Activated CD8-positive, alpha-beta memory T cell treated with anti-CD3 and anti-CD28 coated beads, Interleukin-2, amount 50 U/mL, for 24 hours (primary cell): Measurements from ENCODE around the gene SARS1.

Source experiments
- DNase-seq: peaks from one replicate; pipeline ENCODE4 v3.0.0-alpha.2; 2020; ENCODE audit errors: extremely low read depth

The SARS1 gene

DNA sequence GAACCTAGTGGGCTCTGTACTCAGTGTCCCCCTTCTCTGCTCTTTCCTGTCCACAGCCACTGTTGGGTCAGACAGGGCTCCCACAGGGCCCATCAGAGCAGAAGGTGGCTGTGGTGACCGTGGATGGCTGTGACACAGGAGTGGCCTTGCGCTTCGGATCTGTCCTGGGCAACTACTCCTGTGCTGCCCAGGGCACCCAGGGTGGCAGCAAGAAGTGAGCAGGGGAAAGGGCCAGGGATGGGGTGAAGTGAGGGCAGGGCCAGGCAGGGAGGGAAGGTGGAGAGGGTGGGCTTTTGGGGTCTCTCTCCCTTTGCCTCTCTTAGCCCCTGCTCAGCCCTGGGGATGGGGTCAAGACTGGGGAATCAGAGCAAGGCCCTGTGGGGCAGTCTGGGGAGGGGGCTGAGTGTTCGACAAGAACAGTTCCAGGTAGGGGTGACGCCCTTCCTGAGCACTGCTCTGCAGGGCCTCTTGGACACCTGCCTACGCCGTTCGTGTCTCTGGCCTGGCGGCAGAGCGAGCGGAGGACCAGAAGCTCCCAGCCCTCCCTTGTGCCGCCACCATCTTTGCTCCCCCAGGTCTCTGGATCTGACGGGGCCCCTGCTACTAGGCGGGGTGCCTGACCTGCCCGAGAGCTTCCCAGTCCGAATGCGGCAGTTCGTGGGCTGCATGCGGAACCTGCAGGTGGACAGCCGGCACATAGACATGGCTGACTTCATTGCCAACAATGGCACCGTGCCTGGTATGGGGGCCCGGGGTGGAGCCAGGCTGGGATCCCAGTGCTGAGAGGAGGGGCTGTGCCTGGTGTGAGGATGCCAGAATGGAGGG lies 48.7 kb downstream of the SARS1 start:
- no peak for DNase-seq

DNA sequence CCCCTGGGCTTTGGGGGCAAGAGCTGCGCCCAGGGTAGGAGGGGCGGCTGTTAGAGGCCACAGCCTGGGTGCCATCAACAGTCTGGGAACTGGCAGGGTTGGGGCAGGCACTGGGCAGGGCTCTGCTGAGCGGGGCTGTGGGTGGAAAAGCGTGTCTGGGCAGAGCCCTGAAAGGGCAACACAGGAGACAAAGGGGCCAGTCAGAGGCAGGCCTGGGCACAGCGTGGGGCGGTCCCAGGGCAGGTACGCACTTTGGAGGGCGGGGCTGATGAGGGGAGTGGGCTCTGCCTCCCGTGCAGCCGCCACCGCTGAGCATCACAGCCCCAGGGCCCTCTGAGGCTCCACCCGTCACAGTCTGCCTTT lies 49.5 kb downstream of the SARS1 start:
- no peak for DNase-seq

DNA sequence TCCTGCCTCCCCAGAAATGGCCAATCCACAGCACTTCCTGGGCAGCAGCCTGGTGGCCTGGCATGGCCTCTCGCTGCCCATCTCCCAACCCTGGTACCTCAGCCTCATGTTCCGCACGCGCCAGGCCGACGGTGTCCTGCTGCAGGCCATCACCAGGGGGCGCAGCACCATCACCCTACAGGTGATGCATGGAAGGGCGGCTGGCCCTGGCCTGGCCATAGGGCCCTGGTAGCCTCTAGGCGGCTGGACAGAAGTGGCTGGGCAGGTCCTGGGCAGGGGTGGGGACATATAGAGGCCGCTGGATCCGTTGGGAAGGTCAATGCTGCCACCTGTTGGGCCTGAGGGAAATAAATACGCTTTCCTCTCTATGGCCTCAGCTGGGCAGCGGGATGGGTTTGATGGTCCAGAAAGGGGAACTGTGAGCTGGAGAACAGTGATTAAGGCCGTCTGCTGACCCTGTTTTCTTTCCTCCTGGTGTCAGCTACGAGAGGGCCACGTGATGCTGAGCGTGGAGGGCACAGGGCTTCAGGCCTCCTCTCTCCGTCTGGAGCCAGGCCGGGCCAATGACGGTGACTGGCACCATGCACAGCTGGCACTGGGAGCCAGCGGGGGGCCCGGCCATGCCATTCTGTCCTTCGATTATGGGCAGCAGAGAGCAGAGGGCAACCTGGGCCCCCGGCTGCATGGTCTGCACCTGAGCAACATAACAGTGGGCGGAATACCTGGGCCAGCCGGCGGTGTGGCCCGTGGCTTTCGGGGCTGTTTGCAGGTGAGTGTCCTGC lies 50.1 kb downstream of the SARS1 start:
- peak; percentile 39 for DNase-seq

DNA sequence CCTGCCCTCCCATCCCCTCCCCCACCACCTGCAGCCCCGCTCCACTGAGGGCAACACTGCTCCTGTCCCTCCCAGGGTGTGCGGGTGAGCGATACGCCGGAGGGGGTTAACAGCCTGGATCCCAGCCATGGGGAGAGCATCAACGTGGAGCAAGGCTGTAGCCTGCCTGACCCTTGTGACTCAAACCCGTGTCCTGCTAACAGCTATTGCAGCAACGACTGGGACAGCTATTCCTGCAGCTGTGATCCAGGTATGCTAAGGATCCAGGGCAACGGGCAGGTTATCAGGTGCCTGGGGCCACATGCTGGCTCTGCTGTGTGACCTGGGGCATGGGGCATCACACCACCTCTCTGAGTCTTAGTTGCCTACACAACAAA lies 50.6 kb downstream of the SARS1 start:
- no peak for DNase-seq

DNA sequence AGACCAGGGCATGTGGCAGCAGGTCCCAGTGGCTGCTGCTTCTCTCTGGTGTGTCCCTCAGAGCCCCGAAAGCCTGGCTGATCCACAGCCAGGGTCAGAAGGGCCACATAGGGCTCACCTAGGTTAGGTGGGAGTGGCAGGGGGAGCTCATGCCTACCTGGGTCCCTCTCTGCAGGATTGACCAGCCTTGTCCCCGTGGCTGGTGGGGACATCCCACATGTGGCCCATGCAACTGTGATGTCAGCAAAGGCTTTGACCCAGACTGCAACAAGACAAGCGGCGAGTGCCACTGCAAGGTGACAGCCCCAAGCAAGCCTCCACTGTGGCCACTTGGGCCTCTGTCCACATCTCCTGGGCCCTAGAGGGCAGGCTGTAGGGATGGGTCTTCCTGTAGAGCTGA lies 51.3 kb downstream of the SARS1 start:
- no peak for DNase-seq

DNA sequence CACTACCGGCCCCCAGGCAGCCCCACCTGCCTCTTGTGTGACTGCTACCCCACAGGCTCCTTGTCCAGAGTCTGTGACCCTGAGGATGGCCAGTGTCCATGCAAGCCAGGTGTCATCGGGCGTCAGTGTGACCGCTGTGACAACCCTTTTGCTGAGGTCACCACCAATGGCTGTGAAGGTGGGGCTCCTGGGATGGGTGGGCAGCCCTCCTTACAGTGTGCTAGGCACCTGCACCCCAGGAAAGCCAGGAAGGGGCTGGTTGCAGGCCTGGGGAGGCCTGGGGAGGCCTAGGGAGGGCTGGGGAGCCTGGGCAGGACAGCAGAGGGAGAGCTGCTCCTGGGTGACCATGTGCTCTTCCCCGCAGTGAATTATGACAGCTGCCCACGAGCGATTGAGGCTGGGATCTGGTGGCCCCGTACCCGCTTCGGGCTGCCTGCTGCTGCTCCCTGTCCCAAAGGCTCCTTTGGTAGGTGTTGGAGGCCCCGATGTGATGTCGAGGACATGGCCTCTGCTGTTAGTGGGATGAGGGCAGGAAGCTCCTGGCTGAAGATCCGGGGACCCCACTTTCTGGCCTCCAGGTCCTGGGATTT lies 52.1 kb downstream of the SARS1 start:
- DNase-seq: no peak

DNA sequence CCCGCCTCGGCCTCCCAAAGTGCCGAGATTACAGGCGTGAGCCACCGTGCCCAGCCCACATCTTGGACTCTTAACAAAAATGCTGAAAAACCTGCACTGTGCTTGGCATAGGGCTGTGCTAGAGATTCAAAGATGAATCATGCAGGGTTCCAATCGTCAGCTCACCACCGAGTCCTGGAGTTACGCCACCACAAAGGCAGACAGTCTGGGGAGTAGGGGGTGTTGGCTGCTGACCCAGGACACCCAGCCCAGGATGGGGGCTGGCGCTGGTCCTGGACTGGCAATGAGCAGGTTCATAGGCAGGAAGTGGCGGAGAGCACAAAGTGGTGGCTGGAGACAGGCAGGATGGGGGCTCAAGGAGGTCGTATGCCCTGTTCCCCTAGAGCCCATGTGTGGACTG lies 53.2 kb downstream of the SARS1 start:
- no peak for DNase-seq

DNA sequence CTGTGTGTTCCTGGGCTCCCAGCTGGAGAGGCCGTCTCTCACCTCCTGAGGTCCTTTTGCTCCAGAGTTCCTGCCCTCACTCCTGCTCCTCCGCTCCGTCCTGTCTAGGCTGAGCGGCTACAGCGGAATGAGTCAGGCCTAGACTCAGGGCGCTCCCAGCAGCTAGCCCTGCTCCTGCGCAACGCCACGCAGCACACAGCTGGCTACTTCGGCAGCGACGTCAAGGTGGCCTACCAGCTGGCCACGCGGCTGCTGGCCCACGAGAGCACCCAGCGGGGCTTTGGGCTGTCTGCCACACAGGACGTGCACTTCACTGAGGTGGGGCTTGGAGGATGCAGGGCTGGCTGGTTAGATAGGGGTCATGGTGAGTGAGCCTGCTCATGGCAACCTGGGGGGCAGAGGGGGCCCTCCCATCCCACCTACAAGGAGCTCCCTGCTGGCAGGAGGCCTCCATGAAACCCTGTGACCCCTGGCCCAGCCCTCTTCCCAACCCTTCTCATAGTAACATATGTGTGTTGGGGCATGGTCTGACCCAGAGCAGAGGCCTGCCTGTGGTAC lies 54.1 kb downstream of the SARS1 start:
- no peak for DNase-seq

DNA sequence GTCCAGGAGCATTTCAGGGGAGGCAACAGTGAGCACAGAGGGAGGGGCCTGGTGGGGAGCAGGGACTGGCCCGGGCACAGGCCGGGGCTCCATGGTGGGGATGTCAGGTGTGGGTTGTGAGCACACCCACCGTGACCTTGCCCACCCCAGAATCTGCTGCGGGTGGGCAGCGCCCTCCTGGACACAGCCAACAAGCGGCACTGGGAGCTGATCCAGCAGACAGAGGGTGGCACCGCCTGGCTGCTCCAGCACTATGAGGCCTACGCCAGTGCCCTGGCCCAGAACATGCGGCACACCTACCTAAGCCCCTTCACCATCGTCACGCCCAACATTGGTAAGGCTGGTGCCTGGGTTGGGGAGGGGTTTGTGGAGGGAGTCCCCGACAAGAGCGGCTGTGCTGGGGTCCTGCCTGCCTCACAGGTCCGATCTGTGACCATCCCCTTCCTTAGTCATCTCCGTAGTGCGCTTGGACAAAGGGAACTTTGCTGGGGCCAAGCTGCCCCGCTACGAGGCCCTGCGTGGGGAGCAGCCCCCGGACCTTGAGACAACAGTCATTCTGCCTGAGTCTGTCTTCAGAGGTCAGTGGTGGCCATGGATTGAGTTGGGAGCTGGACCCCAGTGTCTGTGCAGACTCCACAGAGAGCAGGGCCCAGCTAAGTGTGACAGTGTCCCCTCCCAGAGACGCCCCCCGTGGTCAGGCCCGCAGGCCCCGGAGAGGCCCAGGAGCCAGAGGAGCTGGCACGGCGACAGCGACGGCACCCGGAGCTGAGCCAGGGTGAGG lies 54.9 kb downstream of the SARS1 start:
- no peak for DNase-seq

DNA sequence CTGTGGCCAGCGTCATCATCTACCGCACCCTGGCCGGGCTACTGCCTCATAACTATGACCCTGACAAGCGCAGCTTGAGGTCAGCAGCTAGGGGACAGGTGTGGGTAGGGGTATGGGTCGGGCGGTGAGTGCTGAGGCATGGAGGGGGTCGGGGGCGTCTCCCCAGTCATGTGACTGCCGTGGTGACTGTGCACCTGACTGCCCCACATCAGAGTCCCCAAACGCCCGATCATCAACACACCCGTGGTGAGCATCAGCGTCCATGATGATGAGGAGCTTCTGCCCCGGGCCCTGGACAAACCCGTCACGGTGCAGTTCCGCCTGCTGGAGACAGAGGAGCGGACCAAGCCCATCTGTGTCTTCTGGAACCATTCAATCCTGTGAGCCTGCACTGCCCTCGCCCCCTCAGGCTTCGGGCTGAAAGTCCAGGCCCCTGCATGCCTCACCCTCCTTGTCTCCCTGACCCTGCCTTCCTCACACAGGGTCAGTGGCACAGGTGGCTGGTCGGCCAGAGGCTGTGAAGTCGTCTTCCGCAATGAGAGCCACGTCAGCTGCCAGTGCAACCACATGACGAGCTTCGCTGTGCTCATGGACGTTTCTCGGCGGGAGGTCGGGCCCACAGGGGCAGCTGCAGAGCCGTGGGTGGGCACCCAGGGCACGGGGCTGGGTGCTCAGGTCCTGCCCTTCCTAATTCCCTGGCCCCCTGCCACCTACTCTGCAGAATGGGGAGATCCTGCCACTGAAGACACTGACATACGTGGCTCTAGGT lies 55.7 kb downstream of the SARS1 start:
- no peak for DNase-seq

DNA sequence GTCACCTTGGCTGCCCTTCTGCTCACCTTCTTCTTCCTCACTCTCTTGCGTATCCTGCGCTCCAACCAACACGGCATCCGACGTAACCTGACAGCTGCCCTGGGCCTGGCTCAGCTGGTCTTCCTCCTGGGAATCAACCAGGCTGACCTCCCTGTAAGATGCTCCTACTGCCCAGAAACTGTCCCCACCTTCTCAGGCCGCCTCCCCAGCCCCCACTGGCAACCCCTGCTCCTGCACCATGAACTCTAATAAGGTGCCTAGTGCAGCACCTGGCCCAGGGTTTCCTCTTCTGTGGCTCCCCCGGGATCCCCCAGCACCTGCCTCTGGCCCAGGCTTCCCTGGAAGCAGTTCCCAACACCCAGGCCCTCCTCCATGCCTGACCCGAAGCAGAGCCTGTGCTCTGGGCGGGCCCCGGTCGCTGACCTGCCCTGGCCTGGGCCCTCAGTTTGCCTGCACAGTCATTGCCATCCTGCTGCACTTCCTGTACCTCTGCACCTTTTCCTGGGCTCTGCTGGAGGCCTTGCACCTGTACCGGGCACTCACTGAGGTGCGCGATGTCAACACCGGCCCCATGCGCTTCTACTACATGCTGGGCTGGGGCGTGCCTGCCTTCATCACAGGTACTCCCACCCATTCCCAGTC lies 56.4 kb downstream of the SARS1 start:
- no peak for DNase-seq

DNA sequence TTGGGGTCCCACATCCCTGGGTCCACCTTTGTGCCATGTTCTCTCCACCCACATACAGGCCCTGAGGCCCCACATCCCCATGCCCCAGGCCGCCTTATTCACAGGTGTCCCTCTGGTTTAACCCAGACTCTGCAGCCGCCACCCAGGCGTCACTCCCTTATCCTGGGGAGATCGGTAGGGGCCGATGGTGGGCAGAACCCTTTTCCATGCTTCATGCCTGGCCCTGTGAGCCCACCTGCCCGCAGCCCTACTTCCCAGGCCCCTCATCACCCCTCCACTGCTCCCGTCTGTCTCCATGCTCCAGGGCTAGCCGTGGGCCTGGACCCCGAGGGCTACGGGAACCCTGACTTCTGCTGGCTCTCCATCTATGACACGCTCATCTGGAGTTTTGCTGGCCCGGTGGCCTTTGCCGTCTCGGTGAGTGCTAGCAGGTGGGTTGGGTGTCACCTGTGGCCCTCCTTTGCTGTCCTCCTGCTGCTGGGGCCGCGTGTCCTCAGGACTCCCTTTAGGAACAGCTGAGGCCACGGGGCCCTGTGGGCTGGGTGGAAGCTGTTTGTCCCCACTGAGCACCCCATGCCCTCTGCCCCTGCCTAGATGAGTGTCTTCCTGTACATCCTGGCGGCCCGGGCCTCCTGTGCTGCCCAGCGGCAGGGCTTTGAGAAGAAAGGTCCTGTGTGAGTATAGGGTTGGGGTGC lies 57.1 kb downstream of the SARS1 start:
- no peak for DNase-seq

DNA sequence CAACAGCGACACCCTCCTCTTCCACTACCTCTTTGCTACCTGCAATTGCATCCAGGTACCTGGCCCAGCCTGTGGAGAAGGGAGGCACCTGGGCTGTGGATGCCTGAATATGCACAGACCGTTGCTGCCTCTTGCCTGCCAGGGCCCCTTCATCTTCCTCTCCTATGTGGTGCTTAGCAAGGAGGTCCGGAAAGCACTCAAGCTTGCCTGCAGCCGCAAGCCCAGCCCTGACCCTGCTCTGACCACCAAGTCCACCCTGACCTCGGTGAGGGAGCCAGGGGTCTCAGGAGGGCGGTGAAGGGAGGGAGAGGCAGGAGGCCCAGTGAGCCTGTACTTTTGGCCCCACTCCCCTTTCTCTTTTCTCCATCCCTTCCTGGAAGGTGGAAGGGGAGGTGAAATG lies 57.7 kb downstream of the SARS1 start:
- DNase-seq: no peak

DNA sequence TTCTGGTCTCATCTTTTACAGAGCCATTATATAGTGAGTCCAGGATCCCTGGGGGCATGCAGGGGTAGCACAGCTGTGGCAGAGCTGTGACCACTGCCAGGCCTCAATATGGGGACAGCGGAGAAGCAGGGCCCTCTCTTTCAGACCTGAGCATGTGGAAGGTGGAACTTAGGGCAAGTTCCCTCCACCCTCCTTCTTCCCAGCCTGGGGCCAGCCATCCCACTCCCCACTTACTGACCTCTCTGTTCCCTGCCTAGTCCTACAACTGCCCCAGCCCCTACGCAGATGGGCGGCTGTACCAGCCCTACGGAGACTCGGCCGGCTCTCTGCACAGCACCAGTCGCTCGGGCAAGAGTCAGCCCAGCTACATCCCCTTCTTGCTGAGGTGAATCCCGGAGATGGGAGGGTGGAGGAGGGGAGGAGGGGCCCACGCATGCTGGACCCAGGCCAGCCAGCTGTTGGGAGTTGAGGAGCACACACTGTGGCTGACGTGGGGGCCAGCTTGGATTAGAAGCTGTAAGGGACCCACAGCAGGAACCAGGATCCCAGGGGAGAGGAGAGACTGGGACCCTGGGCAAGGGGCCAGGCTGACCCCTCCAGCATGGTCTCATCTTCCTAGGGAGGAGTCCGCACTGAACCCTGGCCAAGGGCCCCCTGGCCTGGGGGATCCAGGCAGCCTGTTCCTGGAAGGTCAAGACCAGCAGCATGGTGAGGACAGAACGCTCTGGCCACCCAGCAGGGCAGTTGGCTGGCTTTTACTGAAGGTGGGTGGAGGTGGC lies 58.5 kb downstream of the SARS1 start:
- no peak for DNase-seq

DNA sequence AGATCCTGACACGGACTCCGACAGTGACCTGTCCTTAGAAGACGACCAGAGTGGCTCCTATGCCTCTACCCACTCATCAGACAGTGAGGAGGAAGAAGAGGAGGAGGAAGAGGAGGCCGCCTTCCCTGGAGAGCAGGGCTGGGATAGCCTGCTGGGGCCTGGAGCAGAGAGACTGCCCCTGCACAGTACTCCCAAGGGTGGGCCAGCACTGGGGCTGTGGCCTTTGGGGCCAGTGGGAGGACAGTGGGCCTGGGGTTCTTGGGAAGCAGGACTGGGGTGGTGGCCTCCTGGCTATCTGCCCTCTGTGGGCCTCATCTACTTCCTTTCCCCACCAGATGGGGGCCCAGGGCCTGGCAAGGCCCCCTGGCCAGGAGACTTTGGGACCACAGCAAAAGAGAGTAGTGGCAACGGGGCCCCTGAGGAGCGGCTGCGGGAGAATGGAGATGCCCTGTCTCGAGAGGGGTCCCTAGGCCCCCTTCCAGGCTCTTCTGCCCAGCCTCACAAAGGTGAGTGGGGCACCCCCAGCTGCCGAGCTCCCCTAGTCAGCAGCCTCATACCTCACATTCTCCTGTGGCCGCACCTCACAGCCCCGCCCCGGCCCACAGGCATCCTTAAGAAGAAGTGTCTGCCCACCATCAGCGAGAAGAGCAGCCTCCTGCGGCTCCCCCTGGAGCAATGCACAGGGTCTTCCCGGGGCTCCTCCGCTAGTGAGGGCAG lies 59.3 kb downstream of the SARS1 start:
- no peak for DNase-seq

DNA sequence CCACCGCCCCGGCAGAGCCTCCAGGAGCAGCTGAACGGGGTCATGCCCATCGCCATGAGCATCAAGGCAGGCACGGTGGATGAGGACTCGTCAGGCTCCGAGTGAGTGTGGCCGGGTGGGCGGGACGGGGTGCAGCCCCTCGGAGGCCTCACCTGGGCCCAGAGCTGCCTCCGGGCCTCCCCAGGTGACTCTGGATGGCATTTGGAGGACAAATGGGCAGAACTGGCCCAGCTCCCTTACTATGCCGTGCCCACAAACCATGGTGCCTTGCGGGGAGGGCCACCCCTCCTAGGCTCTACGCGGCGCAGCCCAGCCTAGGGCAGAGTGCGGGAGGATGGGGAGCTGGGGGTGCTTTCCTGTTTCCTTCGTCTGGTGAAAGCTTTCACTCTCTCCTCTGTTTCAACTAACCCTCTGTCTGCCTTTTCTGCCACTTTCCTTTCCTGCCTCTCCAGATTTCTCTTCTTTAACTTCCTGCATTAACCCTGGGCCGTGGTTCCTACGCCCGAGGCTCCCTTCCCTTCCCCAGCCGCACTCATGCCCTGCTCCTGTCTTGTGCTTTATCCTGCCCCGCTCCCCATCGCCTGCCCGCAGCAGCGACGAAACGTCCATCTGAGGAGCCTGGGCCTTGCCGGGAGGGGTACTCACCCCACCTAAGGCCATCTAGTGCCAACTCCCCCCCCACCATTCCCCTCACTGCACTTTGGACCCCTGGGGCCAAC lies 60.0 kb downstream of the SARS1 start:
- DNase-seq: no peak

DNA sequence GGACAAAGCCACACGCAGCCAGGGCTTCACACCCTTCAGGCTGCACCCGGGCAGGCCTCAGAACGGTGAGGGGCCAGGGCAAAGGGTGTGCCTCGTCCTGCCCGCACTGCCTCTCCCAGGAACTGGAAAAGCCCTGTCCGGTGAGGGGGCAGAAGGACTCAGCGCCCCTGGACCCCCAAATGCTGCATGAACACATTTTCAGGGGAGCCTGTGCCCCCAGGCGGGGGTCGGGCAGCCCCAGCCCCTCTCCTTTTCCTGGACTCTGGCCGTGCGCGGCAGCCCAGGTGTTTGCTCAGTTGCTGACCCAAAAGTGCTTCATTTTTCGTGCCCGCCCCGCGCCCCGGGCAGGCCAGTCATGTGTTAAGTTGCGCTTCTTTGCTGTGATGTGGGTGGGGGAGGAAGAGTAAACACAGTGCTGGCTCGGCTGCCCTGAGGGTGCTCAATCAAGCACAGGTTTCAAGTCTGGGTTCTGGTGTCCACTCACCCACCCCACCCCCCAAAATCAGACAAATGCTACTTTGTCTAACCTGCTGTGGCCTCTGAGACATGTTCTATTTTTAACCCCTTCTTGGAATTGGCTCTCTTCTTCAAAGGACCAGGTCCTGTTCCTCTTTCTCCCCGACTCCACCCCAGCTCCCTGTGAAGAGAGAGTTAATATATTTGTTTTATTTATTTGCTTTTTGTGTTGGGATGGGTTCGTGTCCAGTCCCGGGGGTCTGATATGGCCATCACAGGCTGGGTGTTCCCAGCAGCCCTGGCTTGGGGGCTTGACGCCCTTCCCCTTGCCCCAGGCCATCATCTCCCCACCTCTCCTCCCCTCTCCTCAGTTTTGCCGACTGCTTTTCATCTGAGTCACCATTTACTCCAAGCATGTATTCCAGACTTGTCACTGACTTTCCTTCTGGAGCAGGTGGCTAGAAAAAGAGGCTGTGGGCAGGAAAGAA lies 61.1 kb downstream of the SARS1 start:
- DNase-seq: no peak
